CD4-positive, alpha-beta T cell (primary cell): Measurements from ENCODE around the gene ENG. TPM values are rescaled to one million over a fixed set of nuclear protein-coding genes. Genes with fewer than 3 reads are reported as not detected.
A peak's percentile ranks its signal among the peaks of the same experiment; 100 is the strongest.

Experiments
- ATAC-seq: fragments of 200-7000 bp; cut with Tn5 transposase; one replicate; pipeline ENCODE4 v1.10.0; 2022; ENCODE audit warnings: mild to moderate bottlenecking; ENCODE audit not compliant: poor library complexity
- CTCF ChIA-PET: fragments of 350-600 bp; sonication (Branson Sonifier 250); formaldehyde crosslinking; loops from one replicate; lab custom pipeline; 2021; ENCODE audit warnings: antibody characterized with exemption, inconsistent platforms; lab: Charles Lee
- POLR2A ChIA-PET: fragments of 350-600 bp; sonication (Branson Sonifier 250); formaldehyde crosslinking; loops from one replicate; lab custom pipeline; 2021; ENCODE audit warnings: antibody characterized with exemption, inconsistent platforms; lab: Charles Lee
- DNase-seq, 14 experiments: peaks; one replicate each; pipeline ENCODE4 v3.0.0-alpha.2; 2013 to 2020; ENCODE audit warnings: mixed read lengths in 2 of 14
- H3K27ac ChIP-seq, 2 donors: one replicate each; pipeline versions ENCODE4 v1.5.1 to v1.7.0; 2013; ENCODE audit warnings: low read length in 2 of 2, low read depth in 1 of 2, mild to moderate bottlenecking in 1 of 2
- H3K27me3 ChIP-seq, 2 experiments: 1 replicate in 1 of 2; 2 replicates in 1 of 2; pipeline versions ENCODE4 v1.6.1 to v1.7.0; 2013; ENCODE audit warnings: low read length in 2 of 2, control low read depth in 1 of 2, mild to moderate bottlenecking in 1 of 2, moderate library complexity in 1 of 2; ENCODE audit not compliant: insufficient read depth in 2 of 2, control insufficient read depth in 1 of 2
- H3K36me3 ChIP-seq: one replicate; pipeline ENCODE4 v1.6.1; 2013; ENCODE audit warnings: low read length, control low read depth; ENCODE audit not compliant: insufficient read depth
- H3K4me1 ChIP-seq: one replicate; pipeline ENCODE4 v1.6.1; 2013; ENCODE audit warnings: low read length, control low read depth; ENCODE audit not compliant: insufficient read depth
- H3K4me3 ChIP-seq: one replicate; pipeline ENCODE4 v1.5.1; 2013; ENCODE audit warnings: mild to moderate bottlenecking, low read length, moderate library complexity
- H3K9me3 ChIP-seq, 2 experiments: 1 replicate in 1 of 2; 2 replicates in 1 of 2; pipeline versions ENCODE4 v1.6.1 to v1.7.0; 2013; ENCODE audit warnings: low read length in 2 of 2, mild to moderate bottlenecking in 2 of 2, control low read depth in 1 of 2, moderate library complexity in 1 of 2; ENCODE audit not compliant: control insufficient read depth in 1 of 2, insufficient read depth in 1 of 2
- H3K27ac Mint-ChIP-seq: one replicate; pipeline ENCODE4 v1.8.0; 2020; ENCODE audit warnings: mixed read lengths
- H3K27me3 Mint-ChIP-seq: one replicate; pipeline ENCODE4 v1.8.0; 2021; ENCODE audit warnings: mixed read lengths
- H3K36me3 Mint-ChIP-seq: one replicate; pipeline ENCODE4 v1.8.0; 2021; ENCODE audit warnings: low read depth, mixed read lengths
- H3K4me1 Mint-ChIP-seq: one replicate; pipeline ENCODE4 v1.8.0; 2021; ENCODE audit warnings: low read depth, mixed read lengths
- H3K4me3 Mint-ChIP-seq: one replicate; pipeline ENCODE4 v1.8.0; 2020; ENCODE audit warnings: mild to moderate bottlenecking, mixed read lengths
- H3K9me3 Mint-ChIP-seq: one replicate; pipeline ENCODE4 v1.8.0; 2020; ENCODE audit warnings: mixed read lengths
- intact Hi-C, 2 experiments: fragments of 100-400 bp; cut with DNase I in 1 of 2; cut with micrococcal nuclease in 1 of 2; formaldehyde crosslinking; loops; one replicate each; pipeline versions ENCODE4 v1.15.1 to v1.9.0; 2023 to 2025; cut with DNase I, micrococcal nuclease
- total RNA-seq, 174 experiments: library from RNA in 2 of 174; stranded (reverse) in 2 of 174; gene quantifications; one replicate each; pipeline ENCODE4 v1.2.3 and lab custom pipeline; 2021 to 2026
- TF ChIP-seq, protein P1 (sequence below): fragments of 200-600 bp; IDR thresholded peaks from one replicate; pipeline ENCODE4 v1.8.0; 2022; ENCODE audit warnings: antibody characterized with exemption, mild to moderate bottlenecking

Gene ENG
- total RNA-seq, 2 experiments from 2014 or later = 2.5 to 2.6 TPM

DNA sequence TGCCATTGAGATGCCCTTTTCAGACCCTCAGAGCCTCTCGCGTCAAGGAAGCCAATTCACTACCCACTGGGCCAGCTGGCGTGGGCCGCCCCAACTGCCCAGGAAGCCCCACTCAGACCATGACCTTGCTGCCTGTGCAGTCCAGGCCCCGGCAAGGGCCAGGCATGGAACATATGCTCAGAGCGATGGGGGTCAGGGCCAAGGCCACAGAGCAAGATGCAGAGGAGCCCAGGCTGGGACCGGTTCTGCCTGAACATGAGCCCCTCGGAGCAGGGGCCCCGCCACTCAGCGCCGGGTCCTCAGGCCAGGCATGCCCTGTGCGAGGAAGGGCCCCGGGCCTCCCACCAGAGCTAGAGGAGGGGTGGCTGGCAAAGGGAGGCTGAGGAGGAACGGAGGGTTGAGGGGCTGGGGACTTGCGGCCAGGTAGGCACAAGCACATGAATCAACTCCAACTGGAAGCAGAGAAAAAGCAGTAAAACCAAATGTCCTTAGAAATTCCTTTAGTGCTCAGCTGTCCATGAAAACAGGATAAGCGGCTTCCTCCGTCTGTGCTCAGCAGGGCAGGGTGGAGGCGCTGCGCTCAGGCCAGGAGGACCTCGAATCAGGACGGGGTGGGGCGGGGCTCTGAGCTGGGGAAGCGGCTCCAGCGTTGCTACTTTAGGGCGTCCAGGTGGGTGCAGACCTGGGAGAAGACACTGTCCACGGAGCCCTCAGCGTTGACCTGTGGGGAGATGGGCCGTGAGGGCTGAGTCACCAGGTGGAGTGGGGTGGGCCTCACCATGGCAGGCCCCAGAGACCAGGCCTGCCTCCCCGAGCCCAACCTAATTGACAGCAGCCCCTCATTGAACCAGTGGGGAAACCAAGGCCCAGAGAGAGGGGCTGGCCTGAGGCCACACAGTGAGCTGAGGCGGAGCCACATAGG lies 13.2 kb upstream of the ENG start:
- Histone ChIP-seq H3K36me3 (no peaks in the 10 kb centered on the region), H3K4me1 (peaks cover 32% of the 10 kb centered on the region), H3K27me3 (no peaks in the 10 kb centered on the region), H3K27ac (no peak overlapping the region), H3K9me3 (no peaks in the 10 kb centered on the region), H3K4me3 (no peak overlapping the region)
- Mint-ChIP-seq H3K27me3 (no peaks in the 10 kb centered on the region), H3K9me3 (no peaks in the 10 kb centered on the region), H3K27ac (no peak overlapping the region), H3K4me1 (peaks cover 28% of the 10 kb centered on the region), H3K4me3 (no peak overlapping the region), H3K36me3 (peaks cover 4% of the 10 kb centered on the region)
- POLR2A ChIA-PET = no interaction called here
- ATAC-seq (no peak), DNase-seq (no peak)
- TF ChIP-seq, protein P1, sequence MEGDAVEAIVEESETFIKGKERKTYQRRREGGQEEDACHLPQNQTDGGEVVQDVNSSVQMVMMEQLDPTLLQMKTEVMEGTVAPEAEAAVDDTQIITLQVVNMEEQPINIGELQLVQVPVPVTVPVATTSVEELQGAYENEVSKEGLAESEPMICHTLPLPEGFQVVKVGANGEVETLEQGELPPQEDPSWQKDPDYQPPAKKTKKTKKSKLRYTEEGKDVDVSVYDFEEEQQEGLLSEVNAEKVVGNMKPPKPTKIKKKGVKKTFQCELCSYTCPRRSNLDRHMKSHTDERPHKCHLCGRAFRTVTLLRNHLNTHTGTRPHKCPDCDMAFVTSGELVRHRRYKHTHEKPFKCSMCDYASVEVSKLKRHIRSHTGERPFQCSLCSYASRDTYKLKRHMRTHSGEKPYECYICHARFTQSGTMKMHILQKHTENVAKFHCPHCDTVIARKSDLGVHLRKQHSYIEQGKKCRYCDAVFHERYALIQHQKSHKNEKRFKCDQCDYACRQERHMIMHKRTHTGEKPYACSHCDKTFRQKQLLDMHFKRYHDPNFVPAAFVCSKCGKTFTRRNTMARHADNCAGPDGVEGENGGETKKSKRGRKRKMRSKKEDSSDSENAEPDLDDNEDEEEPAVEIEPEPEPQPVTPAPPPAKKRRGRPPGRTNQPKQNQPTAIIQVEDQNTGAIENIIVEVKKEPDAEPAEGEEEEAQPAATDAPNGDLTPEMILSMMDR = no peak
- CTCF ChIA-PET = interaction anchor here (0.7 kb wide), 1 partner anchor 296 kb away, joined by 3 read pairs; no protein-coding TSS in a partner anchor
- intact Hi-C loops = loop anchor here (2.0 to 5.0 kb wide), 3 partner anchors 65 to 363 kb away; partner anchors contain the start of genes CDK9 (in 1 of the 2) and FPGS (in 1 of the 2)

DNA sequence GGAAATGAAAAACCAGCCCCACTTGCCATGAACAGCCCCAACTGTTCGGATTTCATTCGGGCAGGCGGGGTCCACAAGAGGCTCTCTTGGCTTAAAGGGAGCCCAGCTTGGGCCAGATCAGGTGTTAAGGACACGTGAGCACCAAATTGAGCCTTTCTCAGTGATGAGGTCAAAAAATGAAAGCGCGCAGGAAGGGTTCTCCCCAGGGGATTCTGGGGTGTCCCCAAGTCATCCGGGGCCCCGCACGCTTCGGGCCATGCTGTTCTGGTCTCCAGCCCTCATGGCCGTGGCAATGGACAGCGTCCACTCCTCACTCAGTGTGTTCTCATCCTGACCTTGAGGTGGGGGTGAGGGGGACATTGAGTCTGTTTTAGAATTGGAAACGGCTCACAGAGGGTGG lies 12.1 kb upstream of the ENG start:
- TF ChIP-seq, protein P1 = no peak
- DNase-seq (no peak), ATAC-seq (no peak)
- H3K27me3 Mint-ChIP-seq = no peaks in the 10 kb centered on the region
- no peaks in the 10 kb centered on the region for H3K9me3 ChIP-seq
- ChIA-PET POLR2A (interaction anchor here (0.6 kb wide), 1 partner anchor 45 kb away, joined by 3 read pairs; no protein-coding TSS in a partner anchor), CTCF (interaction anchor here (0.7 kb wide), 1 partner anchor 295 kb away, joined by 3 read pairs; no protein-coding TSS in a partner anchor)
- H3K4me3 Mint-ChIP-seq = no peak overlapping the region
- peaks cover 39% of the 10 kb centered on the region for H3K4me1 Mint-ChIP-seq
- peaks cover 43% of the 10 kb centered on the region for H3K4me1 ChIP-seq
- H3K4me3 ChIP-seq = no peak overlapping the region
- peaks cover 4% of the 10 kb centered on the region for H3K36me3 Mint-ChIP-seq
- H3K9me3 Mint-ChIP-seq = no peaks in the 10 kb centered on the region
- H3K36me3 ChIP-seq = no peaks in the 10 kb centered on the region
- no peak overlapping the region for H3K27ac Mint-ChIP-seq
- H3K27me3 ChIP-seq = no peaks in the 10 kb centered on the region
- intact Hi-C loops = loop anchor here (5.0 kb wide), 2 partner anchors 64 to 79 kb away; partner anchors contain the start of genes CDK9 (in 1 of the 2) and FPGS (in 1 of the 2)
- H3K27ac ChIP-seq = no peak overlapping the region

DNA sequence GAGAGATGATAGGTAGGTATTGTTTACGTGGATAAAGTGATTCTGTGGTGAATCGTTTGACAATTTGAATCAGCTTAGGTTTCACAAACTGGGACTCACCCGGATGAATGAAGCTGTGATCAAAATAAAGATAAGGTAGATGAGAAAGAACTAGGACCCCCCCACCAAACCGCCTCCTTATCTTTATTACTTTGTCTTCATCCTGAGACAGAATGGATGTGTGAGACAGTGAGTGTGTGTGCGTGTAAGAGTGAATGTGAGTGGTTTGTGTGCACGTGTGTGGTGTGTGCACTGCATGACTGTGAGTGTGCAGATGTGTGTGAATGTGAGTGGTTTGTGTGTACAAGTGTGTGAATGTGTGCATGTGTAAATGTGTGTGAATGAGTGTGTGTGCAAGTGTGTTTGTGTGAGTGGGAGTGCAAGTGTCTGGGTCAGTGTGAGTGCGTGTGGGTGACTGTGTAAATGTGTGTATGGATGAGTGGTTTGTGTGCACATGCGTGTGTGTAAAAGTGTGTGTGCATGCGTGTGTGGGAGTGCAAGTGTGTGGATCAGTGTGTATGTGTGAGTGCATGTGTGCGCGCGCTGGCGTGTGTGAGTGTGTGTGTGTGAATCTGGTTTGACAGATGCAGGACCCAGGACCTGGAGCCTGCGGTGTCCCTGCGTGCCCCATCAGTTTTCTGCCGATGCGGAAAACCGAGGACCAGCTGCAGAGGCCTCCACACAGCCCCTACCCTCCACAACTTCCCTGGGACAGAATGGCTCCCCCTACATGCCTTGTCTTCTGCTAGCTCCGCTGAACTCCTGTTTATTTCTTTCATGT lies 11.4 kb upstream of the ENG start:
- Mint-ChIP-seq H3K27me3 (no peaks in the 10 kb centered on the region), H3K4me1 (peaks cover 42% of the 10 kb centered on the region), H3K9me3 (no peaks in the 10 kb centered on the region), H3K36me3 (peaks cover 4% of the 10 kb centered on the region), H3K27ac (peak overlapping the region; percentile 29), H3K4me3 (no peak overlapping the region)
- CTCF ChIA-PET = no interaction called here
- no peaks in the 10 kb centered on the region for H3K27me3 ChIP-seq
- H3K9me3 ChIP-seq = no peaks in the 10 kb centered on the region
- peaks cover 50% of the 10 kb centered on the region for H3K4me1 ChIP-seq
- intact Hi-C loops = loop anchor here (5.0 kb wide), 2 partner anchors 64 to 79 kb away; partner anchors contain the start of genes CDK9 (in 1 of the 2) and FPGS (in 1 of the 2)
- ATAC-seq = peak; percentile 59
- TF ChIP-seq, protein P1 = no peak
- H3K4me3 ChIP-seq = no peak overlapping the region
- DNase-seq = peak in 4 of 14 experiments; percentile 19 to 60 (median 45)
- H3K27ac ChIP-seq = peak overlapping the region in 1 of 2 donors; percentile 24
- no peaks in the 10 kb centered on the region for H3K36me3 ChIP-seq
- POLR2A ChIA-PET = interaction anchor here (1.0 to 1.2 kb wide), 4 partner anchors 17 to 415 kb away, joined by 3 read pairs; partner anchors contain the start of genes LRSAM1 and RPL12
